Activated T-helper 9 cell treated with anti-CD3 and anti-CD28 coated beads, Interleukin-2, amount 50 U/mL, for 16 hours (primary cell): ENCODE data around the gene NMRK1.

Experiments used
- DNase-seq: peaks from one replicate; pipeline ENCODE4 v3.0.0-alpha.2; 2020; ENCODE audit warnings: low read depth

Gene NMRK1

DNA sequence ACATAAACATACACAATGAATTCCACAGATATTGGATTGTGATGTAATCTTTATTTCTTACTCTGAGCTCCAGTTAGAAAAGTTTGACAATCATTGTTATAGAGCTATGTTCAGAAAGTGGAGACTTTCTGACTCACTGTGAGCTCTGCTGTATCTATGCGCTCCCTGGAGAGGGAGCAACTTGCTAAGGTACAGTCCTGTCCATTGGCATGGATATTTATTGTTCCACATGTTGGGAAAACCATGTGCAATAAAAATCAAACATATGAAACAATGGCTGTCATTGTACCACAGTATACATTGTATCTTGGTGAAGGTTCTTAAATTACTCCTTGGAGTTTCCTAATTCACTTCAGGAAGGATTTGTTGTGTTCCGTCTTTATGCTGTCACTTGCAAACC, 26.8 kb downstream of the NMRK1 start:
- no peak for DNase-seq

- DNase-seq: no peak
Observed at GRCh38 chr9:75054368-75055001, 33.5 kb downstream of the NMRK1 start.

- DNase-seq: no peak
Observed at GRCh38 chr9:75053869-75054268, 34.1 kb downstream of the NMRK1 start.

- DNase-seq: no peak
Observed at GRCh38 chr9:75051285-75051684, 36.7 kb downstream of the NMRK1 start.

DNA sequence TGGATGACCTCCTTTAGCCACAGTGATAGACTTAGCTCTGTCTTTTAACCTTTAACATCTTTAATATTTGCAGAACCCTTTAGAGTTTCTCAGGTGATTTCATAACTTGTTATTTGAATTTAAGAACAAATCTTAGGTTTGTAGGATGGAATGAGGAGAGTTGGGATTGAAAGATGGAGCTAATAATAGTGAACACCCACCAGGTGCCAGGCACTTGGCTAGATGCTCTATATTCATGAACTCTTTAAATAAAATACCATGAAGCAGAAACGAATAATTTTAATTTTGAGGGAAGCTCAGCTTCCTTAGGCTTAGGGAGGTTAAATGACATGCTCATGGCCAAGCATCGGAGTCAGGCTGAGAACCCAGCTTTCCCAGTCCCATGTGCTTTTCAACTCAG, 40.4 kb downstream of the NMRK1 start:
- DNase-seq: no peak

DNA sequence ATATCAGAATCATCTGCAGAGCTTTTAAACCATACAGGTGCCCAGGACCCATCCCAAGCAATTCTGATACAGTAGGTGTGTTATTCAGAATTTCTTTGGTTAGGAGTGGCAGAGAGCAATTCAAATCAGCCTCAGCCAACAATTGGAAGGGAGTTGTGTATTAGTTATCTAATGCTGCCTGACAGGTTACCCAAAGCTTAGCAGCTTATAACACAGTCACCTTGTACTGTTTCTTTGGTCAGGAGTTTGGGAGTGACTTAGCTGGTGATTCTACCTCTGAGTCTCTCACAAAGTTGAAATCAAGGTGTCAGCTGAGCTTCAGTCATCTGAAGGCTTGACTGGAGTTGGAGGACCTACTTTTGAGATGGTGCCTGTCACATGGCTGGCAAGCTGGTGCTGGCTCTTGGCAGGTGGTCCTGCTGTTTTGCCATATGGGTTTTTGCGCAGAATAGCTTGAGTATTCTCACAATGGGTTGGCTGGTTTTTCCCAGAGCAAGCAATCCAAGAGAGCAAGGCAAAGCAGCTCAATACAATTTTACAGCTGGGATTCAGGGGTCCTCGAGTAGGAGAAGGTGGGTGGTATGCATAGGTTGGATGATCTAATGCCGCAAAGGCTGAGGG, 41.1 kb downstream of the NMRK1 start:
- no peak for DNase-seq

- no peak for DNase-seq
Observed at GRCh38 chr9:75041041-75041440, 46.9 kb downstream of the NMRK1 start.

DNA sequence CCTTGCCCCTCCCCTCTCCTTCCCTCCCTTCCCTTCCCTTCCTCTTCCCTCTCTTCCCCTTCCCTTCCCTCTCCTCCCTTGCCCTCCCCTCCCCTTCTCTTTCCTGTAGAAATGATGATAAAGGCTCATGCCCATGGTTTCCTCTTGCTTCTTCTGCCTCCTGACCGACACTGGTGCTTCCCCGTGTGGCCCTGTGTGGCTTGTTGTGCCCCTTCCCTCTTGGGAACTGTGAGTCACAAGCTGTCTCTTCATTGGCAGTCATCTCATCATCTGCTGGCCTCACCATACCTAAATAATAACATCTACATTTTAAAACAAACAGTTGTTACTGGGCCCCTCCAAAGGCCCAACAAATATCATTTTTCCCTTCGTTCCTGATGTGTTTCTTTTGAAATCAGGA, 48.2 kb downstream of the NMRK1 start:
- no peak for DNase-seq

GRCh38 chr9:75039009-75039408, 48.9 kb downstream of the NMRK1 start:
- no peak for DNase-seq

GRCh38 chr9:75036793-75037192, 51.2 kb downstream of the NMRK1 start:
- DNase-seq: no peak

- DNase-seq: no peak
Observed at GRCh38 chr9:75033791-75034473, 54.0 kb downstream of the NMRK1 start.

DNA sequence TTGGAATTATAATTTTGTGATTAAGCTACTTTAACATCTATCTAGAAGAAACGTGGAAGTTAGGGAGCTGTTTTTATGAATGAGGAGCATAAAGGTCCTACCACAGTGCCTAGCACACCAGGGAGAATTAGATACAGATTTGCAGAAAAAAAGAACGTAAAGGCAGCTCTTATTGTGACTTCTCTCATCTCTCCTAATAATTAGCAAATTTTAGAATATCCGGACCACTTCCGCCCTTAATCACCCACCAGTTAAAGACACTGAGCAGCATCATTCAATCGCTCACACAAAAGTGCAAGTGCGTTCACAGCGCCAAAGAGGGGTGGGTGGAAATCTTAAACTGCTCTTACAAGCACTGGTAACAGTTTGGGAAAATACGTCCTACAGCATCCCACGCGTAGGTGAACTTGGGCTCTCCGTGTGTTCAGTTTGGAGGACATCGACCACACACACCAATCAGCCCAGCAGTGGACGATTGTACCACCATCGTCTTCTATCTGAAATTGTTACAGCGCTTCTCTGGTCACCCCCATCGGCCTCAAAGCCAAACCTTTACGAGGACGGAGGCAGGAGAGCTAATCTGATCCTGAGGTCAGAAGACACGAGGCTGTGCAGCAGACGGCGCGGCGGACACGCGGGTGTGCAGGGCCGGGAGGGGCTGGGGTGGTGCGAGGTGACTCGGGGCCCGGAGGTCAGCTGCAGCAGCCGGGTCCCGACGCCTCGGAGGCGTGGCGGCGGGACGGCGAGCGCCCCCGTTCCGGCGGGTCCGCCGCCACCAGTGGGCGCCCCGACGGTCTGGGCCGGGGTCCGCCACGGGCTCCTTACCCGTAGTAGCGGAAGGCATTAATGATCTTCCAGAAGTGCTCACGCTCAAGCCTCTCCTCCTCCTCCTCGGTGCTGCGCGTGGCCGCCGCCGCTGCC, 60.5 kb downstream of the NMRK1 start:
- DNase-seq: peak; percentile 36

DNA sequence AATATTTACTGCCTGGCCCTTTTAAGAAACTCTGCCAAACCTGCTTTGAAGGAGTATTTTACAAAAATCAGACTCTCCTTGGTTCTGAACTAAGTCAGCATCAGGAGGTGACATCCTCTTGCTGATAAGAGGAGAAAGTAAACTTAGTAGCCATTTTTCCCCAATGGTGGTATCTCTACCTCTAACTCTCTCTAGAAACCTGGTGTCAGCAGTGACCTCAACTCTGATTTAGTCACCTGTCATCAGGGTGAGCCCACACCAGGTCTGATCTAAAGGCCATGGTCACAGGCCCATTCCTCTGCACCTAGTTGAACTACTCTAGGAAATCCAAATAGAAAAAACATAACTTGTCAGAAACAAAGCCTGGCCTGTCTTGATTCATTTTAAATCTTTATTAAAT, 64.1 kb downstream of the NMRK1 start:
- no peak for DNase-seq

- DNase-seq: no peak
Observed at GRCh38 chr9:75019654-75020053, 68.3 kb downstream of the NMRK1 start.

GRCh38 chr9:75019022-75019421, 68.9 kb downstream of the NMRK1 start:
- DNase-seq: no peak

DNA sequence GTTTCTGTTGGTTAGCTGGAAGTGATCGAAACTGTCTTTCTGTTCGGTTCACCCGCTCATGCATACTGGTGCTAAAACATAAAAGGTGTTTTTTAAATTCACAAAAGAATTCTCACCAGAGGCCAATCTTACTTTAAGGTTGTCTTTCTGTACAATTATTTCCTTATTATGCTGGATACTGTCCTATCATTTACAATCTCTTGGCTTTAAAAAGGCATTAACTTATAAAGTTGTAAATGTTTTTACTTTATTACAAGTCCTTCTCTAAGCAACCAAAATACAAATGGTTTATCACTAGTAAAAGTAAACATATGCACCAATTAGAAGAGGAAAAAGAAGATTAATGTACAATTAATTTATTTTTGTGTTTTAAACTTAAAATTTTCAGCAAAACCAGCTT, 70.6 kb downstream of the NMRK1 start:
- no peak for DNase-seq

DNA sequence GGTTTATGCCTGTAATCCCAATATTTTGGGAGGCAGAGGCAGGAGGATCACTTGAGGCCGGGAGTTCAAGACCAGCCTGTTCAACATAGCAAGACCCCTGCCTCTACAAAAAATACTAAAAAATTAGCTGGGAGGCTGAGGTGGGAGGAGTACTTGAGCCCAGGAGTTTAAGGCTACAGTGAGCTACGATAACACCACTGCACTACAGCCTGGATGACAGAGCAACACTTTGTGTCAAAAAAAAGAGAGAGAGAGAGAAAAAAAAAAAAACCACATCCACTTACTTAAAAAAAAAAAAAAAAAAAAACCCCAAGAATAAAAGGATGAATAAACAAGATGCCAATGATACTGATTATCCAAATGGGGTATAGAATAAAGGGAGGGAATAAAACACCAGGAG, 74.2 kb downstream of the NMRK1 start:
- no peak for DNase-seq
